Suprapubic skin (tissue), 4 donors: ENCODE results near the gene KSR2. TPM values are rescaled to one million over a fixed set of nuclear protein-coding genes. Genes with fewer than 3 reads are reported as not detected.

Experiments used
- DNase-seq, 2 donors: peaks; one replicate each; pipeline ENCODE4 v3.0.0-alpha.2; 2019; ENCODE audit warnings: low spot score in 2 of 2
- H3K27ac ChIP-seq: fragments of 200-600 bp; sonication (generic); one replicate; pipeline ENCODE4 v1.5.1; 2019
- H3K27me3 ChIP-seq: fragments of 200-600 bp; sonication (generic); one replicate; pipeline ENCODE4 v1.5.1; 2019
- H3K36me3 ChIP-seq: fragments of 200-600 bp; sonication (generic); one replicate; pipeline ENCODE4 v1.5.1; 2019
- H3K4me1 ChIP-seq: fragments of 200-600 bp; sonication (generic); one replicate; pipeline ENCODE4 v1.5.1; 2019
- H3K4me3 ChIP-seq: fragments of 200-600 bp; sonication (generic); one replicate; pipeline ENCODE4 v1.5.1; 2019; ENCODE audit warnings: mild to moderate bottlenecking
- H3K9me3 ChIP-seq: fragments of 200-600 bp; sonication (generic); one replicate; pipeline ENCODE4 v1.5.1; 2019
- EP300 ChIP-seq: sonication (generic); formaldehyde crosslinking; IDR thresholded peaks from one replicate; pipeline ENCODE4 v1.6.1; 2017; ENCODE audit warnings: antibody characterized with exemption
- POLR2A ChIP-seq, 2 donors: fragments of 450-650 bp; IDR thresholded peaks; one replicate each; pipeline ENCODE4 v1.6.1; 2017; ENCODE audit warnings: antibody characterized with exemption in 2 of 2, mild to moderate bottlenecking in 2 of 2, moderate library complexity in 2 of 2
- POLR2AphosphoS5 ChIP-seq, 3 donors: sonication (generic); formaldehyde crosslinking; IDR thresholded peaks; one replicate each; pipeline ENCODE4 v1.6.1; 2017; ENCODE audit warnings: antibody characterized with exemption in 3 of 3
- WGBS: methylation state at CpG from one replicate; pipeline ENCODE4 v1.1.5; 2018; 5-methylcytosine and 5-hydroxymethylcytosine counted together
- total RNA-seq, 4 donors: library from RNA; depleted of rRNA; stranded (reverse); fragments of >200 nt; gene quantifications; one replicate each; pipeline ENCODE4 v1.1.0, GENCODE V29; 2016
- TF ChIP-seq, protein P1 (sequence below), 2 donors: fragments of 200-600 bp in 1 of 2; fragments of 450-650 bp in 1 of 2; sonication (generic) in 1 of 2; IDR thresholded peaks; one replicate each; pipeline ENCODE4 v1.5.1; 2016 to 2019; ENCODE audit warnings: antibody characterized with exemption in 2 of 2, mild to moderate bottlenecking in 1 of 2, moderate library complexity in 1 of 2

KSR2 gene
- total RNA-seq, 4 donors from 2014 or later: 0.24 to 0.39 (median 0.38) TPM; not detected in 1

DNA sequence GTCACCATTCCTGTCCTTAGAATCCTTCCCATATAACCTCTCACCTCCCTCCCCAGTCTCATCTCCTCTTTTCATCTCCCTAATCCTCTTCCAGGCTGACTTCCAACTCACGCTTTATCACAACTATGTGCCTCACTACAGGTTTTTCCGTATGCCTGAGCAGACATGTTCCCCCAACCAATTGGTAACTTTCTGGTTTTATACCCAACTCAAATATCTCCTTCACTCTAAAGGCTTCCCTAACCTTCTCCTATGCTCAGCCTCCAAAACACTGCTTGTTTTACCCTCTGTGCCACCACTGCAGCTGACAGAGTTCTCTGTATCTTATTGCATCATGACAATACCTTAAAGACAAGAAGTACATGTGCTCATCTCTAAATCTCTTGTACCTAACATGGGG lies 139.7 kb downstream of the KSR2 start:
- H3K4me1 ChIP-seq: no peaks in the 10 kb centered on the region
- H3K27me3 ChIP-seq: no peaks in the 10 kb centered on the region
- no peak overlapping the region for H3K27ac ChIP-seq
- WGBS: 90% methylated on average over 2 of the region's 2 CpGs
- DNase-seq: no peak
- H3K36me3 ChIP-seq: no peaks in the 10 kb centered on the region
- H3K4me3 ChIP-seq: no peak overlapping the region
- TF ChIP-seq, protein P1, sequence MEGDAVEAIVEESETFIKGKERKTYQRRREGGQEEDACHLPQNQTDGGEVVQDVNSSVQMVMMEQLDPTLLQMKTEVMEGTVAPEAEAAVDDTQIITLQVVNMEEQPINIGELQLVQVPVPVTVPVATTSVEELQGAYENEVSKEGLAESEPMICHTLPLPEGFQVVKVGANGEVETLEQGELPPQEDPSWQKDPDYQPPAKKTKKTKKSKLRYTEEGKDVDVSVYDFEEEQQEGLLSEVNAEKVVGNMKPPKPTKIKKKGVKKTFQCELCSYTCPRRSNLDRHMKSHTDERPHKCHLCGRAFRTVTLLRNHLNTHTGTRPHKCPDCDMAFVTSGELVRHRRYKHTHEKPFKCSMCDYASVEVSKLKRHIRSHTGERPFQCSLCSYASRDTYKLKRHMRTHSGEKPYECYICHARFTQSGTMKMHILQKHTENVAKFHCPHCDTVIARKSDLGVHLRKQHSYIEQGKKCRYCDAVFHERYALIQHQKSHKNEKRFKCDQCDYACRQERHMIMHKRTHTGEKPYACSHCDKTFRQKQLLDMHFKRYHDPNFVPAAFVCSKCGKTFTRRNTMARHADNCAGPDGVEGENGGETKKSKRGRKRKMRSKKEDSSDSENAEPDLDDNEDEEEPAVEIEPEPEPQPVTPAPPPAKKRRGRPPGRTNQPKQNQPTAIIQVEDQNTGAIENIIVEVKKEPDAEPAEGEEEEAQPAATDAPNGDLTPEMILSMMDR (IDR thresholded peaks at IDR 0.05): no peak
- no peak for TF ChIP-seq POLR2AphosphoS5 (IDR thresholded peaks at IDR 0.05)
- TF ChIP-seq POLR2A (IDR thresholded peaks at IDR 0.05): no peak
- no peak for TF ChIP-seq EP300
- no peaks in the 10 kb centered on the region for H3K9me3 ChIP-seq

DNA sequence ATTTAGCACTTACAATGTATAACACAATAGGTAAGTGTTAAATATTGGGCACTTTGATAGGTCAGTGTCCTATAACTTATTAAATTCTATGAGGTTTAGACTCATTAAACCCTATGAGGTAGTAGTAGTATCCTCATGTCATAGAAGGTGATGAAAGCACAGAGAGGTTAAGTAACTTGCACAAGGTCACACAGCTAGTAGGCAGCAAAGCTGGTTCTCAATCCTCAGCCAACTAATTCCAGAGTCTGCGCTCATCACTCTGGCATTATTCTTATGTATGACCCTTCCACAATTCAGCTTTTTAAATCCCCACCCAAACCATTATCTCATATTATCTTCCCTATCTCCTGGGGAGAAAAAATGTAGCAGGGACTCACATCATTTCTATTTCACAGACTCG lies 141.1 kb downstream of the KSR2 start:
- Histone ChIP-seq H3K36me3 (no peaks in the 10 kb centered on the region), H3K27me3 (no peaks in the 10 kb centered on the region), H3K9me3 (no peaks in the 10 kb centered on the region), H3K27ac (no peak overlapping the region), H3K4me3 (no peak overlapping the region), H3K4me1 (no peaks in the 10 kb centered on the region)
- TF ChIP-seq, protein P1 (IDR thresholded peaks at IDR 0.05): no peak
- TF ChIP-seq POLR2A (IDR thresholded peaks at IDR 0.05) (no peak), POLR2AphosphoS5 (IDR thresholded peaks at IDR 0.05) (no peak), EP300 (no peak)
- WGBS: 96% methylated on average over 2 of the region's 2 CpGs
- DNase-seq: no peak

DNA sequence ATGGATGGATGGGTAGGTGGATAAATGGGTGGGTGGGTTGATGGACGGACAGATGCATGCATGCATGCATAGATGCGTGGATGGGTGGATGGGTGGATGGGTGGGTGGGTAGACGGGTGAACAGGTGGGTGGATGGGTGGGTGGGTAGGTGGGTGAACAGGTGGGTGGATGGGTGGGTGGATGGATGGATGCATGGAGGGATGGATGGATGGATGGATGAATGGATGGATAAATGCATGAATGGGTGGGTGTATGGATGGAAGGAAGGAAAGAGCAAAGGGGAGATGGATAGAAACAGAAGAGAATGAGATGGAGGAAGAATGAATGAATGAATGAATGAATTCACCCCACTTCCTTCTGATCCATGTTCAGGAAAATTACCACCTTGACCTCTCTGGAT lies 143.0 kb downstream of the KSR2 start:
- DNase-seq: no peak
- WGBS: 89% methylated on average over 3 of the region's 3 CpGs
- Histone ChIP-seq H3K27me3 (peaks cover 3% of the 10 kb centered on the region), H3K4me3 (no peak overlapping the region), H3K9me3 (no peaks in the 10 kb centered on the region), H3K27ac (no peak overlapping the region), H3K4me1 (no peaks in the 10 kb centered on the region), H3K36me3 (no peaks in the 10 kb centered on the region)
- TF ChIP-seq, protein P1 (IDR thresholded peaks at IDR 0.05): no peak
- TF ChIP-seq POLR2A (IDR thresholded peaks at IDR 0.05) (no peak), EP300 (no peak), POLR2AphosphoS5 (IDR thresholded peaks at IDR 0.05) (no peak)

DNA sequence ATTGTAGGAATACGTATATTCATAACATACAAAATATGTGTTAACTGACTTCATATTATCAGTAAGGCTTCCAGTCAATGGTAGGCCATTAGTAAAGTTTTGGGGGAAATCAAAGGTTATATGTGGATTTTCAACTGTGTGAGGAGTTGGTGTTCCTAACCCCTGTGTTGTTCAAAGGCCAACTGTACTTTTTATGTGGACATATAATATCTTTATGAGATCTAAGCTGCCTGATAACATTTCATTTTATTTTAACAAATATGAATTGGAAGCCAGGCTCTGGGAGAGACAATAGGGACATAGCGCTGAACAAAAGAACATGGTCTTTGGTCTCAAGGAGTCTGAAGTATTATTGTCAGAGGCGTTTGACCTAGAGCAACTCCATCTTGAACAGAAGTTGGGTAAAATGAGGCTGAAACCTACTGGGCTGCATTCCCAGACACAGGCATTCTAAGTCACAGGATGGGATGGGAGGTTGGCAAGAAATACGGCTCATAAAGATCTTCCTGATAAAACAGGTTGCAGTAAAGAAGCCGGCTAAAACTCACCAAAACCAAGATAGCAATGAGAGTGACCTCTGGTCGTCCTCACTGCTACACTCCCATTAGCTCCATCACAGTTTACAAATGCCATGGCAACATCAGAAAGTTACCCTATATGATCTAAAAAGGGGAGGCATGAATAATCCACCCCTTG lies 147.2 kb downstream of the KSR2 start:
- Histone ChIP-seq H3K4me1 (no peaks in the 10 kb centered on the region), H3K9me3 (no peaks in the 10 kb centered on the region), H3K27me3 (peaks cover 15% of the 10 kb centered on the region), H3K4me3 (no peak overlapping the region), H3K27ac (no peak overlapping the region), H3K36me3 (no peaks in the 10 kb centered on the region)
- no peak for DNase-seq
- TF ChIP-seq POLR2AphosphoS5 (IDR thresholded peaks at IDR 0.05): no peak
- WGBS: 52% methylated on average over 6 of the region's 6 CpGs

DNA sequence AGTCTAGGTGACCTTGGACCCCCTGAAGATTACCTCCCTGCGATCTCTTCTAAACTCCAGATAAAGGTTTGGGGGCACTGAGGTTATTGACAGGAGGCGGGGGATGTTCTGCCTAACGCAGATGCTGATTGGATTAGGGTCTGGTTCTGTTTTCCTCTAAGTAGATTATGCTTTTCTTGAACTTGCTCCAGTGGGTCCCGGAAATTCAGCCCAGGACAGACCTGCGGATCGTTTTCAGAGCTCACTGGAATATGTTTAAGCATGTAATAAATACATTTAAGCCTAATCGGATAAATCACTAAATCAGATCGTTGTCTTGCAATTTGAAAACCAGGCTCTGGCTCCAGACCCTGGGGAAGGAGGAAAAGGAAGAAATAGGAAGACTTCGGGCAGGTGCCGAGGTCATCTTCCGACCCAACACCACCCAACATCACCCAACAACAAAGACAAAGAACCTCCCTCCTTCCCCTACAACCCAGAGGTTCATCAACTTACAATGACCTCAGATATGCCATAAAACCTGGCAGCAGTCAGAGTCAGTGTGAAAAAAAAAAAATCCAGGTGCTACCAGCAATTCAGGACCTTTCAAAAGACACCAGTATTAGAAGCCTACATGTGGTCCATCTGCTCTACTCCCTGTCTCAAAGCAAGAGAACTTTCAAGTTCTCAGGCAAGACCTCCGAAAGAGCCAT lies 148.4 kb downstream of the KSR2 start:
- Histone ChIP-seq H3K27ac (no peak overlapping the region), H3K4me1 (no peaks in the 10 kb centered on the region), H3K9me3 (peaks cover 4% of the 10 kb centered on the region), H3K27me3 (peaks cover 15% of the 10 kb centered on the region), H3K36me3 (no peaks in the 10 kb centered on the region), H3K4me3 (no peak overlapping the region)
- TF ChIP-seq EP300: no peak
- no peak for TF ChIP-seq POLR2AphosphoS5 (IDR thresholded peaks at IDR 0.05)
- TF ChIP-seq POLR2A (IDR thresholded peaks at IDR 0.05): no peak
- TF ChIP-seq, protein P1 (IDR thresholded peaks at IDR 0.05): no peak
- no peak for DNase-seq
- WGBS: 73% methylated on average over 12 of the region's 12 CpGs
